Mesenchymal stem cell (in vitro differentiated cells and primary cell): Measurements from ENCODE around the gene UGT1A10.
"Not testable (repeated sequence)": the region's sequence is repeated elsewhere in the genome, so short reads cannot be mapped to it uniquely, and the experiment has no call there.

Source experiments
- DNase-seq: peaks from one replicate; pipeline ENCODE4 v3.0.0-alpha.2; 2013
- H2AFZ ChIP-seq: one replicate; pipeline ENCODE4 v1.6.1; 2013; ENCODE audit warnings: low read depth, mild to moderate bottlenecking, control low read depth, inconsistent platforms, low read length, moderate library complexity
- H2AK5ac ChIP-seq: 2 replicates; pipeline ENCODE4 v1.6.1; 2013; ENCODE audit warnings: low read length, moderate library complexity, mild to moderate bottlenecking, inconsistent platforms; ENCODE audit not compliant: severe bottlenecking
- H2BK120ac ChIP-seq: one replicate; pipeline ENCODE4 v1.6.1; 2013; ENCODE audit warnings: low read depth, mild to moderate bottlenecking, inconsistent platforms, low read length, moderate library complexity
- H2BK12ac ChIP-seq, 2 experiments: one replicate each; pipeline ENCODE4 v1.6.1; 2013; ENCODE audit warnings: inconsistent platforms in 2 of 2, low read length in 2 of 2, mild to moderate bottlenecking in 2 of 2, moderate library complexity in 2 of 2, control low read depth in 1 of 2
- H2BK15ac ChIP-seq: one replicate; pipeline ENCODE4 v1.6.1; 2013; ENCODE audit warnings: mild to moderate bottlenecking, low read depth, inconsistent platforms; ENCODE audit not compliant: poor library complexity, severe bottlenecking
- H2BK5ac ChIP-seq: 2 replicates; pipeline ENCODE4 v1.6.1; 2013; ENCODE audit warnings: low read depth, mild to moderate bottlenecking, low read length, control low read depth, inconsistent platforms; ENCODE audit not compliant: poor library complexity, severe bottlenecking
- H3K14ac ChIP-seq, 2 experiments: one replicate each; pipeline ENCODE4 v1.6.1; 2013; ENCODE audit warnings: inconsistent platforms in 2 of 2, low read length in 2 of 2, control low read depth in 1 of 2, mild to moderate bottlenecking in 1 of 2, moderate library complexity in 1 of 2
- H3K18ac ChIP-seq, 2 experiments: one replicate each; pipeline ENCODE4 v1.6.1; 2013; ENCODE audit warnings: inconsistent platforms in 2 of 2, low read length in 2 of 2, control low read depth in 1 of 2, low read depth in 1 of 2, mild to moderate bottlenecking in 1 of 2
- H3K23ac ChIP-seq, 2 experiments: one replicate each; pipeline ENCODE4 v1.6.1; 2013; ENCODE audit warnings: inconsistent platforms in 2 of 2, low read length in 2 of 2, mild to moderate bottlenecking in 2 of 2, moderate library complexity in 2 of 2, control low read depth in 1 of 2
- H3K27ac ChIP-seq: 2 replicates; pipeline ENCODE4 v1.5.1; 2013; ENCODE audit warnings: mild to moderate bottlenecking, moderate library complexity, low read length, control low read depth, inconsistent platforms; ENCODE audit not compliant: poor library complexity, severe bottlenecking
- H3K27me3 ChIP-seq, 2 experiments: 2 replicates each; pipeline versions ENCODE4 v1.6.1 to v1.7.0; 2013; ENCODE audit warnings: low read length in 2 of 2, mild to moderate bottlenecking in 2 of 2, moderate library complexity in 2 of 2, control low read depth in 1 of 2, inconsistent platforms in 1 of 2; ENCODE audit not compliant: control insufficient read depth in 1 of 2, insufficient read depth in 1 of 2
- H3K36me3 ChIP-seq, 2 experiments: 2 replicates each; pipeline versions ENCODE4 v1.6.1 to v1.7.0; 2013; ENCODE audit warnings: low read length in 2 of 2, control low read depth in 1 of 2, inconsistent platforms in 1 of 2, low read depth in 1 of 2, mild to moderate bottlenecking in 1 of 2; ENCODE audit not compliant: insufficient read depth in 2 of 2, control insufficient read depth in 1 of 2
- H3K4ac ChIP-seq, 2 experiments: one replicate each; pipeline ENCODE4 v1.6.1; 2013; ENCODE audit warnings: inconsistent platforms in 2 of 2, low read length in 2 of 2, mild to moderate bottlenecking in 2 of 2, moderate library complexity in 2 of 2, control low read depth in 1 of 2, low read depth in 1 of 2
- H3K4me1 ChIP-seq: 2 replicates; pipeline ENCODE4 v1.6.1; 2013; ENCODE audit warnings: low read depth, low read length, control low read depth; ENCODE audit not compliant: control insufficient read depth, insufficient read depth
- H3K4me2 ChIP-seq: 2 replicates; pipeline ENCODE4 v1.6.1; 2013; ENCODE audit warnings: low read length, mild to moderate bottlenecking, inconsistent platforms; ENCODE audit not compliant: poor library complexity, severe bottlenecking
- H3K4me3 ChIP-seq, 2 experiments: 2 replicates each; pipeline versions ENCODE4 v1.5.1 to v1.7.0; 2013; ENCODE audit warnings: low read length in 2 of 2, mild to moderate bottlenecking in 2 of 2, control low read depth in 1 of 2, low read depth in 1 of 2; ENCODE audit not compliant: insufficient read depth in 1 of 2
- H3K79me1 ChIP-seq: replicated peaks from 2 replicates; pipeline ENCODE4 v1.6.1; 2013; ENCODE audit warnings: mild to moderate bottlenecking, control low read depth, low read length, inconsistent platforms; ENCODE audit not compliant: poor library complexity, severe bottlenecking
- H3K9ac ChIP-seq: 2 replicates; pipeline ENCODE4 v1.7.0; 2013; ENCODE audit warnings: mild to moderate bottlenecking, low read length, moderate library complexity
- H3K9me3 ChIP-seq: 2 replicates; pipeline ENCODE4 v1.7.0; 2013; ENCODE audit warnings: mild to moderate bottlenecking, low read length; ENCODE audit not compliant: control insufficient read depth
- H4K8ac ChIP-seq: one replicate; pipeline ENCODE4 v1.6.1; 2013; ENCODE audit warnings: inconsistent platforms, mild to moderate bottlenecking, low read length, moderate library complexity
- H4K91ac ChIP-seq: one replicate; pipeline ENCODE4 v1.6.1; 2013; ENCODE audit warnings: mild to moderate bottlenecking, low read length, inconsistent platforms
- WGBS: methylation state at CpG from one replicate; pipeline ENCODE4 v1.1.7; 2013; ENCODE audit warnings: mixed read lengths; 5-methylcytosine and 5-hydroxymethylcytosine counted together

The UGT1A10 gene

DNA sequence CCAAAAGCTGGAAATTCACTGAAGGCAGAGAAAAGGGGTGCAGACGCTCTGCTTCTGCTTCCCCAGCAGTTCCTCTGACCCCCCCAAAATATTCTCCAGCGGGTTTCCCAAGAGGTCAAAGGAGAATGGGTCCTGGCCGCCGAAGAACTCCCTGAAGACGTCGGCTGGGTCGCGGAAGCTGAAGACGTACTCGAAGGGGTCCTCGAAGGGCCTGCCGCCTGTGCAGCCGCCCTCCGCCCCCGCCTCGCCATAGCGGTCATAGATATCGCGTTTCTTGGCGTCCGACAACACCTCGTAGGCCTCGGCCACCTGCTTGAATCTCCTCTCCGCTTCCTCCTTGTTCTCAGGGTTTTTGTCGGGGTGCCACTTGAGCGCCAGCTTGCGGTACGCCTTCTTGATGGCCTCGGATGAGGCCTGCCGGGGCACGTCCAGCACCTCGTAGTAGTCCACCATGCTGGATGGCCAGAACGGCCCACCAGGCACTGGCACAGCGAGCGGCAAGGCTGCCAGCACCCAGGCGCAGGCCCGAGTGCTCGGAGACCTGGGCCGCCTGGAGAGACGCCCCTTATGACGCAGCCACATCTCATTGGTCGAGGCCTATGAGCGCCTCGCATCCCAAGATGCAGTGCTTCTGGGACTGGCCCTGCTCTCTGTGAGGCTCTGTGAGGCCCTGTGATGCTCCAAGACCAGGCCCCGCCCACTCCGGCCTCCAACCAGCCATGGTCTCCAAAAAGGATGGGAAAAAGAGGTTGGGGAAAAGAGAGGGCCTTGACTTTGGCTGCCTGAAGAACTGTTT is 107.4 kb downstream of the UGT1A10 start:
- Histone ChIP-seq H3K14ac (no peak overlapping the region), H2AFZ (no peak overlapping the region), H2BK12ac (no peak overlapping the region), H3K4me2 (no peak overlapping the region), H3K9me3 (no peaks in the 10 kb centered on the region), H3K18ac (no peak overlapping the region), H2BK15ac (no peak overlapping the region), H3K4me3 (no peak overlapping the region), H3K9ac (no peak overlapping the region), H4K8ac (no peak overlapping the region), H2BK120ac (no peak overlapping the region), H2AK5ac (no peak overlapping the region), H3K36me3 (no peaks in the 10 kb centered on the region), H3K23ac (no peak overlapping the region), H3K4me1 (peaks cover 2% of the 10 kb centered on the region), H3K4ac (no peak overlapping the region), H3K79me1 (no peaks in the 10 kb centered on the region), H4K91ac (no peak overlapping the region), H2BK5ac (no peak overlapping the region), H3K27me3 (peaks cover 10 to 17% of the 10 kb centered on the region in 2 experiments), H3K27ac (no peak overlapping the region)
- no peak for DNase-seq
- 89% methylated on average over 38 of the region's 46 CpGs for WGBS

DNA sequence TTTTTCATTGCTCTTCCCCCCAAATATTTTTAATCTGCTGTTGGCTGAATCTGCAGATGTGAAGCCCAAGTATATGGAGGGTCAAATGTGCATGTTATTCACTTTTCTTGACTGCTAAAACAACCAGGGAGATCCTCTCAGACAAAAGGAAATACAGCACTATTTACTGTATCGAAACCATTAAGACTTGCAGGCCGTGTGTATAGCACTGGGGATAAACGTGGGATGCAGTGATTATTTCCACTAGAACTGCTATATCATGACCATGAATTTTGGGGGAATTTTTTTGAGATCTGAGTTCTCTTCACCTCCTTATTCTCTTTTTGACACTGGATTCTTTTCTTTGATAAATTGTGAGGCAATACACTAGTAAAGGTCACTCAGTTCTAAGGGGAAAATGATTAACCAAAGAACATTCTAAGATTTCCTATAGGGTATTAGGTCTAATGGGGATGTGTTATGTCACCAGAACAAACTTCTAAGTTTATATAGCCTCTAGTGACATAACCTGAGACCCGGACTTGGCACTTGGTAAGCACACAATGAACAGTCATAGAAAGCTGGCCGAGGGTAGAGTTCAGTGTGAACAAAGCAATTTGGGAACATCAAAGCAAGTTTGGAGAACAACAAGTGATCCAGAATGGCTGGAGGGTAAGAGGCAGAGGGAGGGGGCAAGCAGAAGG is 109.0 kb downstream of the UGT1A10 start:
- no peak overlapping the region for H3K4ac ChIP-seq
- no peak overlapping the region for H3K9ac ChIP-seq
- H2BK12ac ChIP-seq, result no peak overlapping the region
- no peak overlapping the region for H4K91ac ChIP-seq
- H3K36me3 ChIP-seq, result no peaks in the 10 kb centered on the region
- no peak overlapping the region for H3K4me2 ChIP-seq
- peaks cover 2% of the 10 kb centered on the region for H3K4me1 ChIP-seq
- H3K27ac ChIP-seq, result no peak overlapping the region
- no peak overlapping the region for H3K18ac ChIP-seq
- no peak overlapping the region for H3K4me3 ChIP-seq
- DNase-seq, result no peak
- H2BK15ac ChIP-seq, result no peak overlapping the region
- no peaks in the 10 kb centered on the region for H3K79me1 ChIP-seq
- WGBS, result 47% methylated on average over 3 of the region's 5 CpGs
- no peak overlapping the region for H3K14ac ChIP-seq
- no peak overlapping the region for H3K23ac ChIP-seq
- no peak overlapping the region for H2AFZ ChIP-seq
- H3K9me3 ChIP-seq, result no peaks in the 10 kb centered on the region
- H3K27me3 ChIP-seq, result peaks cover 10 to 14% of the 10 kb centered on the region in 2 experiments
- no peak overlapping the region for H4K8ac ChIP-seq
- no peak overlapping the region for H2AK5ac ChIP-seq
- H2BK5ac ChIP-seq, result no peak overlapping the region
- H2BK120ac ChIP-seq, result no peak overlapping the region

DNA sequence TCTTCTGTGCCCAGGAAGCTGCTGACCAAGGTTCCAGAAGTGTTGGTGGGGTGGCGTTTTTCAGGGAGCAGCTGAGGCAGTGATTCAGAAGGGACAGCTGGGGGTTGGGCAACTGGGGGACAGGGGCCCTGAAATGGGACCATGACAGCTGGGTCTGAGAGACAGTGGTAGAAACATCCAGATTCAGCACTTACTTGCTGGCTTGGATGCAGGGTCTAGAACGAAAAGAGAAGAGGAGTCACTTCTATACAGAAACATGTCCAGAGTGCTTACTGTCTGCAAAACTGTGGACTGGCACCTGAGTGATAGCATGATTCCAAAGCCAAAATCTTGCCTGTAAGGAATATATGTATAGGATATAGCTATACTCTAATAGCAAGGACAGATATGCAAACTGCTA is 109.6 kb downstream of the UGT1A10 start:
- not testable (repeated sequence) for DNase-seq, H3K36me3 ChIP-seq, H3K4me3 ChIP-seq, H3K4me2 ChIP-seq, H4K8ac ChIP-seq, H3K4ac ChIP-seq, H2BK12ac ChIP-seq, H3K23ac ChIP-seq, H2AK5ac ChIP-seq, H3K9ac ChIP-seq, H3K9me3 ChIP-seq, H2BK120ac ChIP-seq, H4K91ac ChIP-seq, H2BK5ac ChIP-seq, H2BK15ac ChIP-seq, H3K27ac ChIP-seq, H3K79me1 ChIP-seq, H3K14ac ChIP-seq, H3K4me1 ChIP-seq, H2AFZ ChIP-seq, H3K18ac ChIP-seq
- 54% methylated on average over 2 of the region's 2 CpGs for WGBS
- peaks cover 9 to 14% of the 10 kb centered on the region in 2 experiments for H3K27me3 ChIP-seq

DNA sequence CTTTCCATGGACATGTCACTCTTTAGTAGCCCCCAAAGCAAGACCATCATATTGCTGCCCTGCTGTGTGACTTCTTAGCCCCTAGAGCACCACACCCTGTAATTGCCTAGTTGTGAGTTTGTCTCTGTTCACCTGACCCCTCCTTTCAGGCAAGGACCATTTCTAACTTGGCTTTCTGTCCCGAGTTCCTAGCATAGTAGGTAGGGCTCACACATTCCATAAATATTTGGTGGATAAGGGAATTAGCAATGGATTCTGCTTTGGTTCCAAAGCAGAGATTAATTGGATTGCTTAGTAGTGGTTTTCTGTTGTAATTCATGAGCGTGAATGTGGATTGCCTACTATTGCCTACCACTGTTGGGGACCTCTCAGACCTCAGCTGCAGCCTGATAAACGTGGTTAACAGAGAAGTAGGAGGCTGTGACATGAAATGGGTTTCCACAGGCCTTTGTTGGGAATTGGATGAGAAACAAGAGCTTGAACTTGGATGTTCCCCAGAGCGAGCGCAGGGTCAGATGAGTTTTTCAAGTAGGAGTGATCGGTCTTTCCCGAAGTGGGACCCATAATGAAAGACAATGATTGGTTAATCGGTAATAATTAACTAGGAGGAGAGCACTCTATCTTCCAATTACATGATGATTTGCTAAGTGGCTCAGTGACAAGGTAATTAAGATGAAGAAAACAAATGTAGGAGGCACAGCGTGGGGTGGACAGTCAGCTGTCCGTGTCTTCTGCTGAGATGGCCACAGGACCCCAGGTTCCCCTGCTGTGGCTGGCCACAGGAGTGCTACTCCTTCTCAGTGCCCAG is 110.4 kb downstream of the UGT1A10 start:
- Histone ChIP-seq H2BK15ac (no peak overlapping the region), H2BK120ac (no peak overlapping the region), H2AK5ac (no peak overlapping the region), H2BK12ac (no peak overlapping the region), H3K23ac (no peak overlapping the region), H3K4ac (no peak overlapping the region), H3K9me3 (no peaks in the 10 kb centered on the region), H2AFZ (no peak overlapping the region), H3K4me1 (peaks cover 2% of the 10 kb centered on the region), H3K36me3 (no peaks in the 10 kb centered on the region), H3K79me1 (no peaks in the 10 kb centered on the region), H3K4me3 (no peak overlapping the region), H4K91ac (no peak overlapping the region), H3K9ac (no peak overlapping the region), H3K18ac (no peak overlapping the region), H3K14ac (no peak overlapping the region), H4K8ac (no peak overlapping the region), H3K27ac (no peak overlapping the region), H3K4me2 (no peak overlapping the region), H2BK5ac (no peak overlapping the region), H3K27me3 (peaks cover under 1 to 15% of the 10 kb centered on the region in 2 experiments)
- no peak for DNase-seq
- WGBS, result 64% methylated on average over 10 of the region's 10 CpGs
